Suprapubic skin (tissue), 4 donors: ENCODE measurements around the gene ALOX15B. TPM values are rescaled to one million over a fixed set of nuclear protein-coding genes. Genes with fewer than 3 reads are reported as not detected.
"Not testable (repeated sequence)": the region's sequence is repeated elsewhere in the genome, so short reads cannot be mapped to it uniquely, and the experiment has no call there.

Experiments
- DNase-seq, 2 donors: peaks; one replicate each; pipeline ENCODE4 v3.0.0-alpha.2; 2019; ENCODE audit warnings: low spot score in 2 of 2
- H3K27ac ChIP-seq: fragments of 200-600 bp; sonication (generic); one replicate; pipeline ENCODE4 v1.5.1; 2019
- H3K27me3 ChIP-seq: fragments of 200-600 bp; sonication (generic); one replicate; pipeline ENCODE4 v1.5.1; 2019
- H3K36me3 ChIP-seq: fragments of 200-600 bp; sonication (generic); one replicate; pipeline ENCODE4 v1.5.1; 2019
- H3K4me1 ChIP-seq: fragments of 200-600 bp; sonication (generic); one replicate; pipeline ENCODE4 v1.5.1; 2019
- H3K4me3 ChIP-seq: fragments of 200-600 bp; sonication (generic); one replicate; pipeline ENCODE4 v1.5.1; 2019; ENCODE audit warnings: mild to moderate bottlenecking
- H3K9me3 ChIP-seq: fragments of 200-600 bp; sonication (generic); one replicate; pipeline ENCODE4 v1.5.1; 2019
- EP300 ChIP-seq: sonication (generic); formaldehyde crosslinking; IDR thresholded peaks from one replicate; pipeline ENCODE4 v1.6.1; 2017; ENCODE audit warnings: antibody characterized with exemption
- POLR2A ChIP-seq, 2 donors: fragments of 450-650 bp; IDR thresholded peaks; one replicate each; pipeline ENCODE4 v1.6.1; 2017; ENCODE audit warnings: antibody characterized with exemption in 2 of 2, mild to moderate bottlenecking in 2 of 2, moderate library complexity in 2 of 2
- POLR2AphosphoS5 ChIP-seq, 3 donors: sonication (generic); formaldehyde crosslinking; IDR thresholded peaks; one replicate each; pipeline ENCODE4 v1.6.1; 2017; ENCODE audit warnings: antibody characterized with exemption in 3 of 3
- WGBS: methylation state at CpG from one replicate; pipeline ENCODE4 v1.1.5; 2018; 5-methylcytosine and 5-hydroxymethylcytosine counted together
- total RNA-seq, 4 donors: library from RNA; depleted of rRNA; stranded (reverse); fragments of >200 nt; gene quantifications; one replicate each; pipeline ENCODE4 v1.1.0, GENCODE V29; 2016
- TF ChIP-seq, protein P1 (sequence below), 2 donors: fragments of 200-600 bp in 1 of 2; fragments of 450-650 bp in 1 of 2; sonication (generic) in 1 of 2; IDR thresholded peaks; one replicate each; pipeline ENCODE4 v1.5.1; 2016 to 2019; ENCODE audit warnings: antibody characterized with exemption in 2 of 2, mild to moderate bottlenecking in 1 of 2, moderate library complexity in 1 of 2

ALOX15B gene
- total RNA-seq, 4 donors from 2014 or later = 44.8 to 156 (median 78.1) TPM

DNA sequence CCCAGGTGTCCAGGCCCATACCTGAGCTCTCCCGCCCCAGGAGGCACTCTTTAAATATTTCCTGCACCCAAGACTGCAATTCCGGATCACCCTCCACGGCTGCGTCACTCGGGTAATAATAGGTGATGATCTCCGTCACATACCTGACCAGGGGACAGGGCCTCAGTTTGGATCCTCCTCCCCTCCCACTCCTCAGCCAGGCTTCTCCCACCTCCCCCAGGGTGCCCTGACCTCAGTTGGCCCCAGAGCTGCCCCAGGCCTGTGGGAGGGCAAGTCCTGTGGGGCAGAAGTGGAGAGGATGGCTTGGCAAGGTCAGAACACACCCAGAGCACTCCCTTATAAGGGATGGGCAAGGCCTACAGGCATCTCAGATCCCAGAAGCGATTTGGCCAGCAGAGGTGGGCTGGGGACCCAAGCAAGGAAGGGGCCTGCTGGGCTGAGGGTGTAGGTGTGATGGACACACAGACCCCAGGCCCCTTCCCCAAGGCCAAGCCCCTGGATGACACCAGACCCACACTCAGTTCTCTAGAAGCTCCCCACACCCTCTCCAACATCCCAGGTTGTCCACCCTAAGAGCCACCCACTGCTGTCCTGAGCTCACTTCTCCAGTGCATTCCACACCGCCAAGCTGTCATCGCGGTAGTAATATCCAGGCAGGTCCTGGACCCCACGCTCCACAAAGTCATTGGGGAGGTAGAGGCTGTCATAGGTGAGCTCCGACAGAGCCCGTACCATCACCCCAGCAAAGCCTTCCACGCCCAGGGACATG is 36.9 kb downstream of the ALOX15B start:
- no peaks in the 10 kb centered on the region for H3K36me3 ChIP-seq
- 95% methylated on average over 13 of the region's 14 CpGs for WGBS
- no peak overlapping the region for H3K27ac ChIP-seq
- no peak for TF ChIP-seq POLR2AphosphoS5 (IDR thresholded peaks at IDR 0.05)
- no peak for TF ChIP-seq POLR2A (IDR thresholded peaks at IDR 0.05)
- no peak for TF ChIP-seq EP300
- TF ChIP-seq, protein P1, sequence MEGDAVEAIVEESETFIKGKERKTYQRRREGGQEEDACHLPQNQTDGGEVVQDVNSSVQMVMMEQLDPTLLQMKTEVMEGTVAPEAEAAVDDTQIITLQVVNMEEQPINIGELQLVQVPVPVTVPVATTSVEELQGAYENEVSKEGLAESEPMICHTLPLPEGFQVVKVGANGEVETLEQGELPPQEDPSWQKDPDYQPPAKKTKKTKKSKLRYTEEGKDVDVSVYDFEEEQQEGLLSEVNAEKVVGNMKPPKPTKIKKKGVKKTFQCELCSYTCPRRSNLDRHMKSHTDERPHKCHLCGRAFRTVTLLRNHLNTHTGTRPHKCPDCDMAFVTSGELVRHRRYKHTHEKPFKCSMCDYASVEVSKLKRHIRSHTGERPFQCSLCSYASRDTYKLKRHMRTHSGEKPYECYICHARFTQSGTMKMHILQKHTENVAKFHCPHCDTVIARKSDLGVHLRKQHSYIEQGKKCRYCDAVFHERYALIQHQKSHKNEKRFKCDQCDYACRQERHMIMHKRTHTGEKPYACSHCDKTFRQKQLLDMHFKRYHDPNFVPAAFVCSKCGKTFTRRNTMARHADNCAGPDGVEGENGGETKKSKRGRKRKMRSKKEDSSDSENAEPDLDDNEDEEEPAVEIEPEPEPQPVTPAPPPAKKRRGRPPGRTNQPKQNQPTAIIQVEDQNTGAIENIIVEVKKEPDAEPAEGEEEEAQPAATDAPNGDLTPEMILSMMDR (IDR thresholded peaks at IDR 0.05) = no peak
- peaks cover 39% of the 10 kb centered on the region for H3K4me1 ChIP-seq
- H3K9me3 ChIP-seq = no peaks in the 10 kb centered on the region
- DNase-seq = no peak
- H3K27me3 ChIP-seq = peaks cover 92% of the 10 kb centered on the region
- no peak overlapping the region for H3K4me3 ChIP-seq

DNA sequence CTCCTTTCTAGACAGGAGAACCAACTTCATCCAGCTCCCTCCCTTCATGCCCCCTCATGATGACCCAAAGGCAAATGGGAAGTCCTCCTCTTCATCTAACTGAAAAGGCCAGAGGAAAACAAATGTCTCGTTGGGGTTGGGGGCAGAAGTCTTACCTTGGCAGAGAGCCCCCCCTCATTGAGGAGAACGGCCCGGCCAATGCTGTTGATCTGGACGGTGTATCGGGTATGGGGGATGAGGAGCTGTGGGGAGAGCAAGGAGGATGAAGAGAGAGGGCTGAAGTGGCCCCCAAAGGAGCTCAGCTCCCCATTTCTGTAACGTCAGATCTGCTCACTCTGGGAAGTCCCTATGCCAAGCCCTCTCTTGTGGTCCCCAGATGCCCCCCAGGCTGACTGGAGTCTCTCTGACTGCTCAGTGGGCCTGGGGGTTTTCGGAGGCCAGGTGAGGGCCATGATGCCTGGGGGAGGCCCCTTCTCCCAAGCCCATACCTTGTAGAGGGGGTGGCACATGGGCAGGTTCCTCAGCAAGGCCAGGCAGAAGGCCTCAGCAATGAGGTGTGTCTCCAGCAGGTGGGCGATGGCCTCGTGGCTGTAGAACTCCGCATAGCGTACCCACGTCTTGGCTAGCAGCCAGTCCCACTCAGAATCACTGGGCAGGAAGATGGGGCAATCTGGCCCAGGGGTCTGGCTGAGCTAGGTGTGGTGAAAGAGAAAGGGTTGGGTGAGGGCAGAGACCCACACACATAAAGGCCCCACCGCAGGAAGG is 37.8 kb downstream of the ALOX15B start:
- whole genome bisulfite sequencing = 86% methylated on average over 13 of the region's 13 CpGs
- no peak overlapping the region for H3K27ac ChIP-seq
- H3K9me3 ChIP-seq = no peaks in the 10 kb centered on the region
- no peak overlapping the region for H3K4me3 ChIP-seq
- peaks cover 43% of the 10 kb centered on the region for H3K4me1 ChIP-seq
- H3K36me3 ChIP-seq = no peaks in the 10 kb centered on the region
- TF ChIP-seq POLR2AphosphoS5 (IDR thresholded peaks at IDR 0.05) (no peak), EP300 (no peak), POLR2A (IDR thresholded peaks at IDR 0.05) (no peak)
- TF ChIP-seq, protein P1 (IDR thresholded peaks at IDR 0.05) = no peak
- DNase-seq = no peak
- peaks cover 90% of the 10 kb centered on the region for H3K27me3 ChIP-seq

DNA sequence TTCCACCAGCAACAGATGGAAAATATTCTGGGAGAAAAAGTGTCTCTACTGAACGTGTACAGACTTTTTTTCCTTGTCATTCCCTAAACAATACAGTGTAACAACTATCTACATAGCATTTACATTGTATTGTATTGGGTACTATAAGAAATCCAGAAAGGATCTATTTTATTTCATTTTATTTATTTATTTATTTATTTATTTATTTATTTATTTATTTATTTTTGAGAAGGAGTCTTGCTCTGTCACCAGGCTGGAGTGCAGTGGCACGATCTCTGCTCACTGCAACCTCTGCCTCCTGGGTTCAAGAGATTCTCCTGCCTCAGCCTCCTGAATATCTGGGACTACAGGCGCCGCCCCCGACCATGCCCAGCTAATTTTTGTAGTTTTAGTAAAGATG is 39.1 kb downstream of the ALOX15B start:
- DNase-seq, H3K27ac ChIP-seq, H3K36me3 ChIP-seq, H3K4me3 ChIP-seq, H3K9me3 ChIP-seq: not testable (repeated sequence)
- 96% methylated on average over 5 of the region's 5 CpGs for WGBS
- Histone ChIP-seq H3K4me1 (peaks cover 35% of the 10 kb centered on the region), H3K27me3 (peaks cover 77% of the 10 kb centered on the region)

DNA sequence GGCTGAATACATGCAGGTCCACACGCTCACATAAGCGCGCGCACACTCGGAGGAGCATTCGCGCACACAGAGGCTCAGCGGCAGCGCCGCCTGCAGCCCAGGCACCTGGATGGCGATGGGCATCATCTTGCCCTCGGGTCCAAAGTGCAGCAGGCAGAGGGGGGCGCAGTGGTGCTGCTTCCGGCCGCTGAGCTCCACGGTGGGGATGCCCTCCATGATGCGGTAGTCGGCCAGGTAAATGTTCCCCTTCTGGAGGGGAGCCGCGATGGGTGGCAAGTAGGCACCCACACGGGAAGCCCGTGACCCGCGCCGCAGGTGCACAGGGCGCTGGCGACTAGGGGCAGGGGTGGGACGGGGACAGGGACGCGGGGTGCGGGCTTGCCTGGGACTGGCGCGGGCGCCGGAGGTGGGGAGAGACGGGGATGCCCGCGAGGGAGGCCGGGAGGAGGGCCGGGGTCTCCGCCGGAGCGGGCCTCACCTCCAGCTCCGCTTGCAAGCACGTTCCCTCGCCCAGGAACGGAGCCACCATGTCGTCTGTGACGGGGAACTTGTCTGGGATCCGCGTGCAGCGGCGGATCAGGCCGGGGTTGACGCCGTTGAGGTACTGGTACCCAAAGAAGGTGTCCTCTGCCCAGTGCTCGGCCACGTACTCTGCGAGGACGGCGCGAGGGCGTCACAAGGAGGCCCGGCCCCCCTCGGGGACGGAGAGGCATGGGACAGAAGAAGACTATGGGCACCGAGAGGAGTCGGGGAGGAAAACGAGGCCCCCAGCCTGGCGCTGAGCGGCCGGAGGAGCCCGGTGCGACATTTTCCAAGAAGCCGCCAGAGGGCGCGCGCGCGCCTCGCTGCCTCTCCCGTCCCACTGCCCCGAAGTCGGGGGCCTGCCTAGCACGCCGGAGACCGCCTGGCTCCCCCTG is 40.7 kb downstream of the ALOX15B start:
- no peak for TF ChIP-seq POLR2AphosphoS5 (IDR thresholded peaks at IDR 0.05)
- TF ChIP-seq, protein P1 (IDR thresholded peaks at IDR 0.05) = peak; percentile 74 to 95
- peak in 1 of 2 donors; percentile 82 for DNase-seq
- 5% methylated on average over 8 of the region's 87 CpGs for WGBS
- H3K27ac ChIP-seq = no peak overlapping the region
- H3K4me1 ChIP-seq = peaks cover 22% of the 10 kb centered on the region
- peak overlapping the region; percentile 45 for H3K4me3 ChIP-seq
- peaks cover 67% of the 10 kb centered on the region for H3K27me3 ChIP-seq
- no peaks in the 10 kb centered on the region for H3K36me3 ChIP-seq
- no peaks in the 10 kb centered on the region for H3K9me3 ChIP-seq

DNA sequence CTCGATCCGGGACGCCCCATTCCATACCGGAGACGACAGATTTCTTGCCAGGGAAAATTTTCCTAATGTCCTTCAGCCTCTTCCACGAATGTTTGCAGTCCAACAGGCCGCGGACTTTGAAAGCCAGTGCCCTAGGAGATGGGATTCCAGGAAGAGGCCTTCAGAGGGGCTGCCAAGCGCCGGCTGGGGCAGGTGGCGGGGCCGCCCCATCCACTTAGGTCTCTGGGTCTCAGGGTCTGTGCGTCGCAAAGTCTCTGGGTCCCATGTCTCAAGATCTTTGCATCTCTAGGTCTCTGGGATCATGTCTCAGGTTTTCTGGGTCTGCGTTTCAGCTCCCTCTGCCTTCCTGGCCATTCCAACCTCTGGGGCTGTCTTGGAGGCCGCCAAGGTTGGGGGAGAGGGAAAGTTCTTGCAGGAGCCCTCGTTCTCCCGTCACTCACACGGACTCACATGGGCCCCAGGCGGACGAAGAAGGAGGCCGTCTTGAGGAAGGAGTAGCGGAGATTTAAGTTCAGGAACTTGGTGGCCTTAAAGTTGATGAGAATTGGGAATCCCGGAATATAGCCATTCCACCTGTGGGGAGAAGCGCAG is 41.4 kb downstream of the ALOX15B start:
- TF ChIP-seq POLR2A (IDR thresholded peaks at IDR 0.05) = no peak
- no peak for TF ChIP-seq POLR2AphosphoS5 (IDR thresholded peaks at IDR 0.05)
- TF ChIP-seq, protein P1 (IDR thresholded peaks at IDR 0.05) = no peak
- TF ChIP-seq EP300 = no peak
- Histone ChIP-seq H3K4me1 (peaks cover 22% of the 10 kb centered on the region), H3K27me3 (peaks cover 64% of the 10 kb centered on the region), H3K9me3 (no peaks in the 10 kb centered on the region), H3K27ac (no peak overlapping the region), H3K4me3 (peak overlapping the region; percentile 45), H3K36me3 (no peaks in the 10 kb centered on the region)
- 18% methylated on average over 24 of the region's 25 CpGs for WGBS
- DNase-seq = no peak
